GM12891 (cell line): ENCODE measurements around the gene OTX1.
"Not testable (repeated sequence)": the region's sequence is repeated elsewhere in the genome, so short reads cannot be mapped to it uniquely, and the experiment has no call there.

Experiments used
- POLR2A ChIP-seq: IDR thresholded peaks from 2 replicates; pipeline ENCODE4 v1.6.1; 2011; ENCODE audit warnings: low read depth, low read length, control low read depth
- POLR2AphosphoS5 ChIP-seq: IDR thresholded peaks from 2 replicates; pipeline ENCODE4 v1.6.1; 2011; ENCODE audit warnings: low read depth, low read length, control low read depth
- POU2F2 ChIP-seq: IDR thresholded peaks from 2 replicates; pipeline ENCODE4 v1.6.1; 2011; ENCODE audit warnings: low read depth, mild to moderate bottlenecking, control low read depth, low read length, moderate library complexity
- TAF1 ChIP-seq: IDR thresholded peaks from 2 replicates; pipeline ENCODE4 v1.6.1; 2011; ENCODE audit warnings: low read depth, low read length, control low read depth

- TF ChIP-seq POLR2A, POLR2AphosphoS5, POU2F2, TAF1: not testable (repeated sequence)
These were observed 23.8 kb downstream of the OTX1 start for GRCh38 chr2:63074399-63074798.
